HepG2 (cell line): ENCODE measurements around the gene SFTA2.

Source experiments
- MAFK ChIP-seq, 2 experiments: IDR thresholded peaks in 1 of 2; conservative IDR thresholded peaks in 1 of 2; 2 replicates each; pipeline ENCODE4 v1.6.1; 2011; ENCODE audit warnings: improper control_type of control experiment in 2 of 2, low read length in 2 of 2
- TF ChIP-seq, protein P1 (sequence below): sonication (generic); formaldehyde crosslinking; IDR thresholded peaks from 2 replicates; pipeline ENCODE4 v1.5.0; 2020; ENCODE audit warnings: mild to moderate bottlenecking, missing genetic modification reagents, moderate library complexity
- TF ChIP-seq, protein P2 (sequence below): sonication (generic); formaldehyde crosslinking; IDR thresholded peaks from 2 replicates; pipeline ENCODE4 v1.4.0; 2020; ENCODE audit warnings: missing genetic modification reagents

DNA sequence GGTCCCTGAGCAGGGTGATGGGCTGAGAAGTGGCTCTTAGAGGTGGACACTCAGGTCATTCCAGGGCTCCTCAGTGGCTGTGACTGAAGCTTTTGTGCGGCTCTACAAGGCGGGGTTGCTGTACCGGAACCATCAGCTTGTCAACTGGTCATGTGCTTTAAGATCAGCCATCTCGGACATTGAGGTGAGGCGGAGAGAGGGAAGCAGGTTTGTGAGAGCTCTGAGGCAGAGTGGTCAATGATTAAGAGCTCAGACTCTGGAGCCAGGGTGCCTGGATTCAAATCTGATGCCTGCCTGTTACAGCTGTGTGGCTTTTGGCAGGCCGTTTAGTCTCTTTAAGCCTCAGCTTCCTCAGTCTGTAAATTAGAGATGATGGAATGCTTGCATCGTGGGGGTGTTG lies 14.9 kb downstream of the SFTA2 start:
- TF ChIP-seq, protein P1, sequence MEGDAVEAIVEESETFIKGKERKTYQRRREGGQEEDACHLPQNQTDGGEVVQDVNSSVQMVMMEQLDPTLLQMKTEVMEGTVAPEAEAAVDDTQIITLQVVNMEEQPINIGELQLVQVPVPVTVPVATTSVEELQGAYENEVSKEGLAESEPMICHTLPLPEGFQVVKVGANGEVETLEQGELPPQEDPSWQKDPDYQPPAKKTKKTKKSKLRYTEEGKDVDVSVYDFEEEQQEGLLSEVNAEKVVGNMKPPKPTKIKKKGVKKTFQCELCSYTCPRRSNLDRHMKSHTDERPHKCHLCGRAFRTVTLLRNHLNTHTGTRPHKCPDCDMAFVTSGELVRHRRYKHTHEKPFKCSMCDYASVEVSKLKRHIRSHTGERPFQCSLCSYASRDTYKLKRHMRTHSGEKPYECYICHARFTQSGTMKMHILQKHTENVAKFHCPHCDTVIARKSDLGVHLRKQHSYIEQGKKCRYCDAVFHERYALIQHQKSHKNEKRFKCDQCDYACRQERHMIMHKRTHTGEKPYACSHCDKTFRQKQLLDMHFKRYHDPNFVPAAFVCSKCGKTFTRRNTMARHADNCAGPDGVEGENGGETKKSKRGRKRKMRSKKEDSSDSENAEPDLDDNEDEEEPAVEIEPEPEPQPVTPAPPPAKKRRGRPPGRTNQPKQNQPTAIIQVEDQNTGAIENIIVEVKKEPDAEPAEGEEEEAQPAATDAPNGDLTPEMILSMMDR (CRISPR knock-in tag) = no peak
- TF ChIP-seq, protein P2, sequence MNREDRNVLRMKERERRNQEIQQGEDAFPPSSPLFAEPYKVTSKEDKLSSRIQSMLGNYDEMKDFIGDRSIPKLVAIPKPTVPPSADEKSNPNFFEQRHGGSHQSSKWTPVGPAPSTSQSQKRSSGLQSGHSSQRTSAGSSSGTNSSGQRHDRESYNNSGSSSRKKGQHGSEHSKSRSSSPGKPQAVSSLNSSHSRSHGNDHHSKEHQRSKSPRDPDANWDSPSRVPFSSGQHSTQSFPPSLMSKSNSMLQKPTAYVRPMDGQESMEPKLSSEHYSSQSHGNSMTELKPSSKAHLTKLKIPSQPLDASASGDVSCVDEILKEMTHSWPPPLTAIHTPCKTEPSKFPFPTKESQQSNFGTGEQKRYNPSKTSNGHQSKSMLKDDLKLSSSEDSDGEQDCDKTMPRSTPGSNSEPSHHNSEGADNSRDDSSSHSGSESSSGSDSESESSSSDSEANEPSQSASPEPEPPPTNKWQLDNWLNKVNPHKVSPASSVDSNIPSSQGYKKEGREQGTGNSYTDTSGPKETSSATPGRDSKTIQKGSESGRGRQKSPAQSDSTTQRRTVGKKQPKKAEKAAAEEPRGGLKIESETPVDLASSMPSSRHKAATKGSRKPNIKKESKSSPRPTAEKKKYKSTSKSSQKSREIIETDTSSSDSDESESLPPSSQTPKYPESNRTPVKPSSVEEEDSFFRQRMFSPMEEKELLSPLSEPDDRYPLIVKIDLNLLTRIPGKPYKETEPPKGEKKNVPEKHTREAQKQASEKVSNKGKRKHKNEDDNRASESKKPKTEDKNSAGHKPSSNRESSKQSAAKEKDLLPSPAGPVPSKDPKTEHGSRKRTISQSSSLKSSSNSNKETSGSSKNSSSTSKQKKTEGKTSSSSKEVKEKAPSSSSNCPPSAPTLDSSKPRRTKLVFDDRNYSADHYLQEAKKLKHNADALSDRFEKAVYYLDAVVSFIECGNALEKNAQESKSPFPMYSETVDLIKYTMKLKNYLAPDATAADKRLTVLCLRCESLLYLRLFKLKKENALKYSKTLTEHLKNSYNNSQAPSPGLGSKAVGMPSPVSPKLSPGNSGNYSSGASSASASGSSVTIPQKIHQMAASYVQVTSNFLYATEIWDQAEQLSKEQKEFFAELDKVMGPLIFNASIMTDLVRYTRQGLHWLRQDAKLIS (CRISPR knock-in tag) = no peak
- TF ChIP-seq MAFK (conservative IDR thresholded peaks at IDR 0.05 in 1 of 2, IDR thresholded peaks at IDR 0.05 in 1 of 2; ENCODE audit: low read length in 2 of 2) = no peak
